Stomach (tissue), 9 donors: ENCODE data around the gene C2CD4A. TPM values are rescaled to one million over a fixed set of nuclear protein-coding genes. Genes with fewer than 3 reads are reported as not detected.

Experiments
- DNase-seq, 2 donors: peaks; one replicate each; pipeline versions ENCODE4 v3.0.0 to v3.0.0-alpha.2; 2013 to 2019
- H3K27ac ChIP-seq, 5 donors: fragments of 200-600 bp in 4 of 5; sonication (generic) in 4 of 5; one replicate each; pipeline ENCODE4 v1.5.1; 2013 to 2019; ENCODE audit warnings: mild to moderate bottlenecking in 1 of 5, moderate library complexity in 1 of 5
- H3K27me3 ChIP-seq, 3 donors: fragments of 200-600 bp; sonication (generic); one replicate each; pipeline ENCODE4 v1.5.1; 2017 to 2019; ENCODE audit warnings: mixed run types in 1 of 3
- H3K36me3 ChIP-seq, 4 donors: fragments of 200-600 bp; sonication (generic); 1 replicate in 3 of 4; 2 replicates in 1 of 4; pipeline ENCODE4 v1.5.1; 2016 to 2019
- H3K4me1 ChIP-seq, 4 donors: fragments of 200-600 bp; sonication (generic); one replicate each; pipeline ENCODE4 v1.5.1; 2016 to 2019
- H3K4me3 ChIP-seq, 4 donors: fragments of 200-600 bp; sonication (generic) in 3 of 4; one replicate each; pipeline ENCODE4 v1.5.1; 2016 to 2019; ENCODE audit warnings: mild to moderate bottlenecking in 1 of 4
- H3K9me3 ChIP-seq, 4 donors: fragments of 200-600 bp; sonication (generic); one replicate each; pipeline ENCODE4 v1.5.1; 2016 to 2019
- EP300 ChIP-seq: sonication (generic); formaldehyde crosslinking; IDR thresholded peaks from one replicate; pipeline ENCODE4 v1.6.1; 2017; ENCODE audit warnings: antibody characterized with exemption
- POLR2A ChIP-seq, 4 donors: fragments of 450-650 bp; IDR thresholded peaks; one replicate each; pipeline ENCODE4 v1.6.1; 2016; ENCODE audit warnings: antibody characterized with exemption in 4 of 4, control low read depth in 2 of 4, mild to moderate bottlenecking in 1 of 4, moderate library complexity in 1 of 4
- POLR2AphosphoS5 ChIP-seq, 3 donors: sonication (generic); formaldehyde crosslinking; IDR thresholded peaks; one replicate each; pipeline ENCODE4 v1.6.1; 2016; ENCODE audit warnings: antibody characterized with exemption in 3 of 3
- WGBS, 5 donors: extraction: QIAGEN DNeasy Blood & Tissue Kit in 3 of 5; methylation state at CpG; one replicate each; pipeline versions ENCODE4 v1.1.5 to v1.1.7; 2013 to 2018; 5-methylcytosine and 5-hydroxymethylcytosine counted together
- intact Hi-C: fragments of 100-400 bp; cut with DNase I; formaldehyde crosslinking; loops from one replicate; pipeline ENCODE4 v1.15.1; 2023; ENCODE audit warnings: low total_unique reads
- polyA plus RNA-seq, 3 donors: library from polyadenylated mRNA; stranded (reverse); fragments of 200-250 nt; gene quantifications; one replicate each; pipeline ENCODE4 v1.2.3, GENCODE V29; 2013
- total RNA-seq, 5 donors: library from RNA; depleted of rRNA; stranded (reverse); fragments of >200 nt; gene quantifications; one replicate each; pipeline versions ENCODE4 v1.1.0 to v1.2.3, GENCODE V29; 2014 to 2016
- TF ChIP-seq, protein P1 (sequence below), 7 experiments: fragments of 450-650 bp in 4 of 7; fragments of 200-600 bp in 3 of 7; sonication (generic) in 3 of 7; IDR thresholded peaks; one replicate each; pipeline ENCODE4 v1.5.1; 2016 to 2019; ENCODE audit warnings: antibody characterized with exemption in 7 of 7, control low read depth in 2 of 7, mild to moderate bottlenecking in 1 of 7
- donor health status: healthy with polysubstance abuse.
- donor health status: Bipolar disorder and iron deficiency.
- donor health status: healthy.

C2CD4A gene
- total and polyA plus RNA-seq, 8 donors: 0.29 to 3.0 (median 1.8) TPM; not detected in 2

DNA sequence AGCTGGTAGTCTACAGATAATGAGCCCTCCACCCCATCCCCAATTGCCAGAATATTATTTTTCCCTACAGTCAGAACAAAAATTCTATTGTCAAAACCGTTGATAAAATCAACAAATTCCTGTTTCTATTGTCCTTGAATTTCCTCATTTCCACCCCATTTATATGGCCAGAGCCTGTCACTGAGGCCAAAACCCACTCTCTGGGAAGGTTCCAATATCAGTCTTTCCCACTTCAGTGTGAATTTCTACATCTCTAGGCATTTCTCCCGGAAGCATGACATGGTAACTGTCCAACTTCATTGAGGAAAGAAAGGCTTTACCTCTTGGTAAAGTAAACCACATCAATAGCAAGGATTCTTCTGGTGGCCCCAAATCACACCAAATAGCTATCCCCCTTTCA lies 41.6 kb downstream of the C2CD4A start:
- Histone ChIP-seq H3K27me3 (no peaks in the 10 kb centered on the region), H3K9me3 (no peaks in the 10 kb centered on the region), H3K4me3 (no peak overlapping the region), H3K27ac (no peak overlapping the region), H3K4me1 (peaks cover 0 to 35% (median 19%) of the 10 kb centered on the region in 4 donors), H3K36me3 (no peaks in the 10 kb centered on the region)
- no peak for DNase-seq
- intact Hi-C loops: no loop called here
- WGBS, 5 donors: 65 to 72% (median 67%) methylated on average over 2 of the region's 2 CpGs
- TF ChIP-seq, protein P1, sequence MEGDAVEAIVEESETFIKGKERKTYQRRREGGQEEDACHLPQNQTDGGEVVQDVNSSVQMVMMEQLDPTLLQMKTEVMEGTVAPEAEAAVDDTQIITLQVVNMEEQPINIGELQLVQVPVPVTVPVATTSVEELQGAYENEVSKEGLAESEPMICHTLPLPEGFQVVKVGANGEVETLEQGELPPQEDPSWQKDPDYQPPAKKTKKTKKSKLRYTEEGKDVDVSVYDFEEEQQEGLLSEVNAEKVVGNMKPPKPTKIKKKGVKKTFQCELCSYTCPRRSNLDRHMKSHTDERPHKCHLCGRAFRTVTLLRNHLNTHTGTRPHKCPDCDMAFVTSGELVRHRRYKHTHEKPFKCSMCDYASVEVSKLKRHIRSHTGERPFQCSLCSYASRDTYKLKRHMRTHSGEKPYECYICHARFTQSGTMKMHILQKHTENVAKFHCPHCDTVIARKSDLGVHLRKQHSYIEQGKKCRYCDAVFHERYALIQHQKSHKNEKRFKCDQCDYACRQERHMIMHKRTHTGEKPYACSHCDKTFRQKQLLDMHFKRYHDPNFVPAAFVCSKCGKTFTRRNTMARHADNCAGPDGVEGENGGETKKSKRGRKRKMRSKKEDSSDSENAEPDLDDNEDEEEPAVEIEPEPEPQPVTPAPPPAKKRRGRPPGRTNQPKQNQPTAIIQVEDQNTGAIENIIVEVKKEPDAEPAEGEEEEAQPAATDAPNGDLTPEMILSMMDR (IDR thresholded peaks at IDR 0.05): no peak
- TF ChIP-seq EP300 (no peak), POLR2A (IDR thresholded peaks at IDR 0.05) (no peak), POLR2AphosphoS5 (IDR thresholded peaks at IDR 0.05) (no peak)

DNA sequence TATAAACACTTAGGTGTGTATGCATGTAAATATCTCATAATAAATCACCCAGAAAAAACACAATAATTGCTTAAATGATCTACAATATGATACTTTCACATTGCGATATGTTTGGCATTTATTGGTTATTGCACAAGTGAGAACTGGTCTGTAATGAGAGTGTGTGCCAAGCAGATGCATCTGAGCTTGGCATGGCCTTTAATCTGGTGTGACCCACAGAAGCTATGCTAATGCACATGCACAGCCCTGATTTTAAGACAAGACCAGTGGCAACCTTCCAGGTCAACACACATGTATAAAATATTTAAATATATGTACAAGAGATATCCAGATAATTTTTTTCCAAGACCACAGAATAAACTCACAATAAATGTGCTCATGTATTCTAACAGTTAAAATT lies 42.7 kb downstream of the C2CD4A start:
- H3K36me3 ChIP-seq: no peaks in the 10 kb centered on the region
- DNase-seq: no peak
- no peaks in the 10 kb centered on the region for H3K9me3 ChIP-seq
- TF ChIP-seq POLR2AphosphoS5 (IDR thresholded peaks at IDR 0.05) (no peak), POLR2A (IDR thresholded peaks at IDR 0.05) (no peak), EP300 (no peak)
- TF ChIP-seq, protein P1 (IDR thresholded peaks at IDR 0.05): no peak
- H3K27ac ChIP-seq: peak overlapping the region in 1 of 5 donors; percentile 75
- intact Hi-C loops: no loop called here
- H3K27me3 ChIP-seq: no peaks in the 10 kb centered on the region
- 78 to 96% (median 91%) methylated on average over 1 of the region's 1 CpG for WGBS, 5 donors
- H3K4me1 ChIP-seq: peaks cover 0 to 40% (median 22%) of the 10 kb centered on the region in 4 donors
- H3K4me3 ChIP-seq: no peak overlapping the region

DNA sequence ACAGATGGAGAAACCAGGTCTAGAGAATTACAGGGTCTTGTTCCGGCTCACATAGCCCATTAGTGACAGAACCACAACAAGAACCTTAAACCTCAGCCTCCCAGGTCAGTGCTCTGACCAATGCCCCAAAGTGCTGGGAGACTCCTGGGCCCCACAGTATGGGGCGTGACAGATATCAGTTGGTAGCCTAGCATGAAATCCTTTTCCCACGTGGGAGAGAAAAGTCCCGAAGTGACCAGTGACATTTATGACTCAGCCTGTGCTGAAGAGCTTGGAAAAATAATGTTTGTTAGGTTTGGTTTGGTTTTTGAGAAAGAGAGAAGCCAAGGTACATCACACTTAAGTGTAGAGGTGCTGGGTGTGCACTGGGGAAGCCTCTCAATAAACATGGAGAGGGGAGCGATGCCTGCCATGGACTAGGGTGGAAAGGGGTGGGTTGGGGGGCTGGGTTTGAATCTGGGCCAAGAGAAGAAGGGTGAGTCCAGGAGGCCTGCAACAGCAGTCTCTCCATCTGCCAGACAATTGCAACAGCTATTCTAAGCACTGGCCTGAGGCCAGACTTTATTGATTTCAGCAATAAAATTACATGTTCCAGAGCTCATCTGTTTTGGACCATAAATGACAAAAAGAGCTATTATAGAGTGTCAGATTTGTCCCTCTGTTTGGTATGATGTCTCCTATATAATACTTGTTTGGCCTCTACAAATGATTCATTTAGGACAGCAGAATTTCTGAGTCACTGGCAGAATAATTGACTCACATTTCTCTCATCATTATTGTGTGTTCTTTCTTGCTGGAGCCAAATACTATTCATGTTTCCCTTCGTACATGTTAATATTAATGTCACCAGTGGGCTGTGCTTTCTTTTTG lies 43.4 kb downstream of the C2CD4A start:
- TF ChIP-seq POLR2AphosphoS5 (IDR thresholded peaks at IDR 0.05) (peak in 1 of 3 donors; percentile 30), EP300 (no peak), POLR2A (IDR thresholded peaks at IDR 0.05) (no peak)
- TF ChIP-seq, protein P1 (IDR thresholded peaks at IDR 0.05): no peak
- intact Hi-C loops: no loop called here
- whole genome bisulfite sequencing, 5 donors: 40 to 52% (median 43%) methylated on average over 6 of the region's 6 CpGs
- H3K4me3 ChIP-seq: no peak overlapping the region
- no peaks in the 10 kb centered on the region for H3K27me3 ChIP-seq
- no peaks in the 10 kb centered on the region for H3K9me3 ChIP-seq
- H3K36me3 ChIP-seq: no peaks in the 10 kb centered on the region
- peak overlapping the region; percentile 35 to 75 (median 41) for H3K27ac ChIP-seq
- peaks cover 0 to 40% (median 22%) of the 10 kb centered on the region in 4 donors for H3K4me1 ChIP-seq
- DNase-seq: peak in 1 of 2 donors; percentile 57

DNA sequence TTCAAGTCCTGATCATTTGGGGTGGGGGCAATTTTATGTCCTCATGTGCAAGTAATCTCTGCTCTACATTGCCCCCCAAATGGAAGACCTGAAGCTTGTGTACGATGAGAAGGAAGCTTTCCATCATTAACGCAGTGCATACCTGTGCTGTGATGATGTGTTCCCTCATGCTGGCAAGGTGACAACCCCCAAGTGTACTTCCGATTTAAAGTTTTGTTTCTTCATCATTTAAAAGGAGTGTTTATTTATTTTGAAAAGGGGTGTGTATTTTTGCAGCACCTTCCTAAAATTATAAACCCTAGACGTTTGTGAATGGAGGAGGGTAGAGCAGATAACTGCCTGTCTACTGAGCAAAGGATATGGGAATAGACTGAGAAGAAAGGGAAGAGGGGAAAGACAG lies 45.3 kb downstream of the C2CD4A start:
- intact Hi-C loops: no loop called here
- Histone ChIP-seq H3K4me1 (peaks cover 0 to 40% (median 26%) of the 10 kb centered on the region in 4 donors), H3K4me3 (no peak overlapping the region), H3K36me3 (no peaks in the 10 kb centered on the region), H3K9me3 (no peaks in the 10 kb centered on the region), H3K27ac (peak overlapping the region in 4 of 5 donors; percentile 63 to 82 (median 78)), H3K27me3 (no peaks in the 10 kb centered on the region)
- 43 to 58% (median 50%) methylated on average over 4 of the region's 4 CpGs for WGBS, 5 donors
- DNase-seq: no peak
- no peak for TF ChIP-seq POLR2AphosphoS5 (IDR thresholded peaks at IDR 0.05)
- TF ChIP-seq, protein P1 (IDR thresholded peaks at IDR 0.05): no peak
- no peak for TF ChIP-seq EP300
- TF ChIP-seq POLR2A (IDR thresholded peaks at IDR 0.05): no peak
